Nephron progenitor cell (in vitro differentiated cells): ENCODE data around the gene AGBL4.
A peak's percentile ranks its signal among the peaks of the same experiment; 100 is the strongest.

Source experiments
- DNase-seq: peaks from one replicate; pipeline ENCODE4 v3.0.0; 2021
- H3K27ac Mint-ChIP-seq: 2 replicates; pipeline ENCODE4 v1.8.0; 2021; ENCODE audit warnings: mild to moderate bottlenecking, moderate library complexity, mixed read lengths
- H3K27me3 Mint-ChIP-seq: 2 replicates; pipeline ENCODE4 v1.8.0; 2021; ENCODE audit warnings: mild to moderate bottlenecking, low read depth, mixed read lengths; ENCODE audit not compliant: poor library complexity
- H3K36me3 Mint-ChIP-seq: 2 replicates; pipeline ENCODE4 v1.8.0; 2021; ENCODE audit warnings: low read depth, mixed read lengths
- H3K4me1 Mint-ChIP-seq: 2 replicates; pipeline ENCODE4 v1.8.0; 2021; ENCODE audit warnings: mixed read lengths
- H3K4me3 Mint-ChIP-seq: 2 replicates; pipeline ENCODE4 v1.8.0; 2021; ENCODE audit warnings: mild to moderate bottlenecking, moderate library complexity, mixed read lengths
- H3K9me3 Mint-ChIP-seq: 2 replicates; pipeline ENCODE4 v1.8.0; 2021; ENCODE audit warnings: mild to moderate bottlenecking, moderate library complexity, mixed read lengths
- TF ChIP-seq, protein P1 (sequence below): fragments of 200-600 bp; sonication (generic); IDR thresholded peaks from 2 replicates; pipeline ENCODE4 v1.5.0; 2021; ENCODE audit warnings: antibody characterized with exemption

The AGBL4 gene

DNA sequence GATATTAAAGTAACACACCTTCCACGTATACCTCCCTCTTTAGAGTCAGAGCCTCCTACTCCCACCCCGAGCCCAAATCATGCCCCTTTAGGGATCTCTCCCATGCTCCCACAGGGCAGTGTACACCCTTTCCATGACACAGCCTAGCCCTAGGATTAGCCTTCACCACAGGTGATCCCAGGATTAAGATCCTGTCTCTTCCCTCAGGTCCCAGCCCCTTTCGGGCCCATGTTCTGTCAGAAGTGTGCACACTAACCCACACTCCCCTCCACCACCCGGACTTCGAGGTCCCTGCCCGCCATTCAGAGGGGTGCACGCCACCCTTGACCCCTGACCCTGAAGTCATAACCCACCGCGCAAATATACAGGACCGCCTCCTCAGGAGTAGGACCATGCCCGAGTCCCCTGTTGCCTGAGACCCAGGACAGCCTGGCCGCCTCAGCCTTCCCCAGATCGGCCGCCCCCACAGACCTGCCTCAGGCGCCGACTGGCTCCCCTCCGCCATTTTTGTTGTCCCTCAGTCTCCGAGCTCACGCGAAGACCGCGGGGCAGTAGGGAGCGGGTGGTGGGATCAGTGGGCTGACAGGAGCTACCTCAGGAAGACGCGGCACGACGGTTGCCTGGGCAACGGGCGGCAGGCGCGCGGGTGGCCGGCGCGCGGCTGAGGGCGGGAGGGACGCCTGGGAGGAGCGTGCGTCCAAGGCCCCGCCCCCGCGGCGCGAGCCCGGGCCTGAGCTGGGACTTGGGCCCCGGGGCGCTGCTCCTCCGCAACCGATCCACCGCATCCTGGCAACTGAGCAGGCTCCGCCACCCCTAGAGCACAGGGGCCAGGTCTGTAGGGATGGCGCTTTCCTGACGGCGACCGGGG is at the start of gene AGBL4:
Gene AGBL4 (minus strand): TSS at position 663 of the 868 bp plus-strand sequence.
- DNase-seq: peak; percentile 57
- Mint-ChIP-seq H3K9me3 (peaks cover 32% of the 10 kb centered on the region), H3K4me3 (peak within 1 kb of the TSS; percentile 25), H3K27me3 (peaks cover 13% of the 10 kb centered on the region), H3K36me3 (no peaks in the 10 kb centered on the region), H3K4me1 (no peaks in the 10 kb centered on the region), H3K27ac (no peak within 1 kb of the TSS)
- TF ChIP-seq, protein P1, sequence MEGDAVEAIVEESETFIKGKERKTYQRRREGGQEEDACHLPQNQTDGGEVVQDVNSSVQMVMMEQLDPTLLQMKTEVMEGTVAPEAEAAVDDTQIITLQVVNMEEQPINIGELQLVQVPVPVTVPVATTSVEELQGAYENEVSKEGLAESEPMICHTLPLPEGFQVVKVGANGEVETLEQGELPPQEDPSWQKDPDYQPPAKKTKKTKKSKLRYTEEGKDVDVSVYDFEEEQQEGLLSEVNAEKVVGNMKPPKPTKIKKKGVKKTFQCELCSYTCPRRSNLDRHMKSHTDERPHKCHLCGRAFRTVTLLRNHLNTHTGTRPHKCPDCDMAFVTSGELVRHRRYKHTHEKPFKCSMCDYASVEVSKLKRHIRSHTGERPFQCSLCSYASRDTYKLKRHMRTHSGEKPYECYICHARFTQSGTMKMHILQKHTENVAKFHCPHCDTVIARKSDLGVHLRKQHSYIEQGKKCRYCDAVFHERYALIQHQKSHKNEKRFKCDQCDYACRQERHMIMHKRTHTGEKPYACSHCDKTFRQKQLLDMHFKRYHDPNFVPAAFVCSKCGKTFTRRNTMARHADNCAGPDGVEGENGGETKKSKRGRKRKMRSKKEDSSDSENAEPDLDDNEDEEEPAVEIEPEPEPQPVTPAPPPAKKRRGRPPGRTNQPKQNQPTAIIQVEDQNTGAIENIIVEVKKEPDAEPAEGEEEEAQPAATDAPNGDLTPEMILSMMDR: no peak

DNA sequence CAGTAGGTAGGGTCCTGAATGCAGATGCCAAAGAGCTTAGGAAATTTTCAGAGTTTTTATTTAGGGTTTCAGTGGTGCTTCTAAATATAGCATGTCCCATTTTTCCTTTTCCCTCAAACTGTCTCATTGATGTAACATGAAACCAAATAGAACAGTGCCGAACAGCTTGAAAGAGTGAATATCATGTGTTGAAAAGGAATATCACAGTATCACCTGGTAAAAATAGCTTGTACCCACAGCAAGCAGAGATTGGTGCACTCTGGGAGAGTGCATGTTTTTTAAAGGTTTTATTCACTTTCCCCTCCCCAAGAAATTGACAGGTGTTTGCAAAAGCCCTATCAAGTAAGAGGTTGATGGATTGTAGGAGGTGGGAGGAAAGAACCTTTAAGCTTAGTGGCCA is 43.1 kb upstream of the AGBL4 start:
- Mint-ChIP-seq H3K36me3 (no peaks in the 10 kb centered on the region), H3K4me3 (no peak overlapping the region), H3K27me3 (peaks cover 3% of the 10 kb centered on the region), H3K4me1 (no peaks in the 10 kb centered on the region), H3K9me3 (peaks cover 71% of the 10 kb centered on the region), H3K27ac (no peak overlapping the region)
- DNase-seq: no peak
- TF ChIP-seq, protein P1: no peak

DNA sequence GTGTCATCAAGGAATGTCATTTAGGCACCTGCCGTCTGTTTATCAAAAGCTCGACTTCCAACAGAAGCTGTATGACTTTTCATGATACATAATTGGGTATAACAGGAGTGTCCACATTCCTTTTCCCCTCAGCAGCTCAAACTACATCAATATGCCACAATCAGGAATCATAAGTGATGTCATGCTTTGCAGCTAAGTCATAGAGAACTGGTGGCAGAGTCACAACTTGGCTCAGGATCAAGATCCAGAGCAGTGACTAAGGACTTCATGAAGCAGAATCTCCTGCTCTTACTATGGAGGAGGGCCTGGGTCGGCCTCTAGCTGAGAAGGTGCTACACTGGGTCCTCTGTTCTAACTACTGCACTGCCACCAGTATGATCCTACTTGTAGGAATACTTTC is 36.5 kb upstream of the AGBL4 start:
- Mint-ChIP-seq H3K36me3 (no peaks in the 10 kb centered on the region), H3K4me1 (no peaks in the 10 kb centered on the region), H3K27me3 (peaks cover 6% of the 10 kb centered on the region), H3K4me3 (no peak overlapping the region), H3K9me3 (peaks cover 81% of the 10 kb centered on the region), H3K27ac (no peak overlapping the region)
- no peak for DNase-seq
- TF ChIP-seq, protein P1: no peak

DNA sequence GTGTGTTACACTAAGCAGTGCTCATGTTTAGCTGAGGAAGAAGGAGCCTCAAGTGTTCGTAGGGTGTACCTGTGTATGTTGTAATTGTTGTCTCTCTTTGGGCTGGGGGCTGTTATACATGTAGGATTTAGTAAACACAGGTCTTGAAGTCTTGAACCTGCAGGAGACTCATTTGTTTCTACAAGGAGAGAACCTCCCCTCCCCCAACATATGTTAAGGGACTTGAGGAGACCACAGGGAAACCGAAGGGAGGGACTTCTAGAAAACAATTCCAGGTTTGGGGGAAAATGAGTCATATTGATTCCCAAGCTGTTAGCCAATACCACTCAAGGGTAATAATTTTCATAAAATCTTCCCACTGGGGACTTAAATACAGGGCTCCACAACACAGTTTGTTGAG is 25.0 kb upstream of the AGBL4 start:
- TF ChIP-seq, protein P1: no peak
- Mint-ChIP-seq H3K9me3 (peaks cover 48% of the 10 kb centered on the region), H3K27me3 (peaks cover 23% of the 10 kb centered on the region), H3K4me3 (no peak overlapping the region), H3K27ac (no peak overlapping the region), H3K4me1 (no peaks in the 10 kb centered on the region), H3K36me3 (no peaks in the 10 kb centered on the region)
- DNase-seq: no peak

DNA sequence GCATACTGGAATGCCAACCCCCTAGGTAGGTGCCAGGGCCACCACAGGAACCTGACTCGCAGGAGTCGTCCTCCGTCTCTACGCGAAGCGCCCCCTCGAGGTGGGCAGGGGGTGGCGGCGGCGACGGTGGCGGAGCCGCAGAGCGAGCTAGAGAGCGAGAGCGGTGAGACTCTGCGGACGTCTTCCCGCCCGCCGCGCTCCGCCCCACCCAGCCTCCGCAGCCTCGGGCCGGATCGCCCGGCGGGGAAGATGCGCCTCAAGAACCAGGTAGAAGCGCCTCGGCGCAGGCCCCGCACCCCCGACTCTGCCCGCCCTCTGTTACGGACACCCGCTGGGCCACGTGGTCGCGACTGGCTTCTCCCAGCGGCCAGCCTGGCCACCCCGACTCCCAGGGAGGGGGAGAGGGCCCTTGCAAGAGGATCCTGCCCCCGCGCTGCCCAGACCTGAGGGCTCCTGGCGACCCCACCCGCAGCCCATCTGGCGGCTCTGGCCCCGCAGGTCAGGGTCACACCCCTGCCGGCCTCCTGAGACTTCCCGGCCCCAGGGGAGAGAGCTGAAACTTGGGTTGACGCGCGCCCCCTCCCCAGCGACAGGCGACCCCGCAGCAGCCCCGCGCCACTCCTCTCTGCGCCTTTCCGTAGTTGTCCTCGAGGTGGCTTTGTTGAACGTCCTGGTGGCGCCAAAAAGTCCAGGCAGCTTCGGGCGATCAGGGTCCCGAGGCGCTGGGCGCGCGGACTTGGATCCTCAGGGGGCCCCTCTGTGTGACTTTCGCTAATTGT is 24.4 kb upstream of the AGBL4 start:
- TF ChIP-seq, protein P1: no peak
- peaks cover 45% of the 10 kb centered on the region for H3K9me3 Mint-ChIP-seq
- H3K4me3 Mint-ChIP-seq: no peak overlapping the region
- no peak overlapping the region for H3K27ac Mint-ChIP-seq
- DNase-seq: peak; percentile 10
- H3K4me1 Mint-ChIP-seq: no peaks in the 10 kb centered on the region
- H3K36me3 Mint-ChIP-seq: no peaks in the 10 kb centered on the region
- peaks cover 20% of the 10 kb centered on the region for H3K27me3 Mint-ChIP-seq
